OCI-LY7 (cell line): ENCODE results near the gene CCDC117. TPM values are rescaled to one million over a fixed set of nuclear protein-coding genes. Genes with fewer than 3 reads are reported as not detected.
A peak's percentile ranks its signal among the peaks of the same experiment; 100 is the strongest.

ENCODE experiments used
- BruUV-seq: library from RNA; stranded (reverse); fragments of 400-500 nt; replicated peaks from 2 replicates; lab custom pipeline; 2021; lab: Mats Ljungman, UMichigan
- CTCF ChIA-PET: fragments of 300-600 bp; sonication (Branson Sonifier 250); formaldehyde crosslinking; loops from one replicate; lab custom pipeline; 2022; ENCODE audit warnings: antibody characterized with exemption; ENCODE audit not compliant: unreplicated experiment; lab: Charles Lee
- POLR2A ChIA-PET: fragments of 300-600 bp; sonication (Branson Sonifier 250); formaldehyde crosslinking; loops from one replicate; lab custom pipeline; 2022; ENCODE audit warnings: antibody characterized with exemption; lab: Charles Lee
- DNase-seq: peaks from one replicate; pipeline ENCODE4 v3.0.0-alpha.2; 2015; ENCODE audit warnings: low spot score
- H2AFZ ChIP-seq: fragments of 200-600 bp; sonication (generic), shearing (Covaris generic); 2 replicates; pipeline ENCODE4 v1.6.1; 2014; ENCODE audit warnings: mild to moderate bottlenecking, antibody characterized with exemption, low read length, moderate library complexity
- H3K27ac ChIP-seq: fragments of 200-600 bp; sonication (generic); 2 replicates; pipeline ENCODE4 v1.5.1; 2014; ENCODE audit warnings: mixed run types, low read depth, mild to moderate bottlenecking, moderate library complexity, low read length, inconsistent platforms; ENCODE audit not compliant: poor library complexity, severe bottlenecking
- H3K36me3 ChIP-seq: fragments of 200-600 bp; sonication (generic); 2 replicates; pipeline ENCODE4 v1.6.1; 2014; ENCODE audit warnings: mild to moderate bottlenecking, antibody characterized with exemption, low read length, moderate library complexity, mixed read lengths; ENCODE audit not compliant: insufficient read depth
- H3K4me1 ChIP-seq: fragments of 200-600 bp; sonication (generic); 2 replicates; pipeline ENCODE4 v1.5.1; 2014; ENCODE audit warnings: mild to moderate bottlenecking, low read length; ENCODE audit not compliant: insufficient read depth, poor library complexity, severe bottlenecking
- H3K4me2 ChIP-seq: fragments of 200-600 bp; sonication (generic); 2 replicates; pipeline ENCODE4 v1.6.1; 2014; ENCODE audit warnings: mild to moderate bottlenecking, low read length
- H3K4me3 ChIP-seq: fragments of 200-600 bp; sonication (generic); 2 replicates; pipeline ENCODE4 v1.5.1; 2014; ENCODE audit warnings: mild to moderate bottlenecking, low read depth, low read length; ENCODE audit not compliant: poor library complexity, severe bottlenecking
- H3K79me2 ChIP-seq: fragments of 200-600 bp; sonication (generic); 2 replicates; pipeline ENCODE4 v1.6.1; 2016; ENCODE audit warnings: low read depth, mild to moderate bottlenecking, low read length, moderate library complexity, mixed read lengths; ENCODE audit not compliant: insufficient read depth
- H3K9me2 ChIP-seq: fragments of 200-600 bp; sonication (generic); 2 replicates; pipeline ENCODE4 v1.6.1; 2016; ENCODE audit warnings: mild to moderate bottlenecking, low read length, mixed read lengths; ENCODE audit not compliant: insufficient read depth
- H3K9me3 ChIP-seq: fragments of 200-600 bp; sonication (generic); 2 replicates; pipeline ENCODE4 v1.6.1; 2014; ENCODE audit warnings: mild to moderate bottlenecking, mixed run types, low read length, mixed read lengths
- H4K20me1 ChIP-seq: fragments of 200-600 bp; sonication (generic); 2 replicates; pipeline ENCODE4 v1.6.1; 2014; ENCODE audit warnings: mild to moderate bottlenecking, antibody characterized with exemption, low read length, moderate library complexity, mixed read lengths; ENCODE audit not compliant: insufficient read depth
- EZH2phosphoT487 ChIP-seq: fragments of 200-600 bp; sonication (generic); IDR thresholded peaks from 2 replicates; pipeline ENCODE4 v1.6.1; 2018; ENCODE audit warnings: low read depth, borderline replicate concordance, mild to moderate bottlenecking, mixed run types, antibody characterized with exemption, low read length, moderate library complexity, mixed read lengths
- intact Hi-C: fragments of 100-400 bp; cut with micrococcal nuclease; formaldehyde crosslinking; loops from one replicate; pipeline ENCODE4 v1.10.0; 2022; ENCODE audit not compliant: unreplicated experiment
- total RNA-seq, 2 experiments: library from RNA; depleted of rRNA in 1 of 2; stranded (reverse); fragments of >200 nt in 1 of 2; shearing (Covaris generic) in 1 of 2; gene quantifications; 2 replicates each; pipeline ENCODE4 v1.2.3, GENCODE V29; 2014 to 2022
- TF ChIP-seq, protein P1 (sequence below): fragments of 200-600 bp; sonication (generic); conservative IDR thresholded peaks from 2 replicates; pipeline ENCODE4 v1.5.1; 2014; ENCODE audit warnings: mild to moderate bottlenecking, antibody characterized with exemption, low read length, moderate library complexity, mixed read lengths

Gene CCDC117
- total RNA-seq, 2 experiments from 2014 or later, result 21.4 to 34.1 TPM

DNA sequence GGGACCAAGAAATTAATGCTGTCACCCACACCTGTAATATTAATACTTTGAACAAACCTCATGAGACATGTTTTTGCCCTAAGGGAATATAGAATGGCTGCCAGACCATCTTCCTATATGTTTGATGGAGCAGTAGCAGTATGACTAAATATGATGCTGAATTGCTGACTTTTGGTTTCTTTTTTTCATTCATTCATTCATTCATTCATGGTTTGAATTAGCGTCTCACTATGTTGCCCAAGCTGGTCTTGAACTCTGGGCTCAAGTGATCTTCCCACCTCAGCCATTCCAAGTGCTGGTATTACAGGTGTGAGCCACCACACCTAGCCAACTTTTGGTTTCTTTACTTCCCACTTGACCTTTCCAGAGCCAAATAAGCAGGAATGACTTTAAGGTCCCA, 7.8 kb downstream of the CCDC117 start:
- H3K9me3 ChIP-seq, result no peaks in the 10 kb centered on the region
- ChIA-PET POLR2A (interaction anchor here (1.4 kb wide), 1 partner anchor 18 kb away, joined by 5 read pairs; no protein-coding TSS in a partner anchor), CTCF (no interaction called here)
- no peak overlapping the region for H3K4me3 ChIP-seq
- DNase-seq, result no peak
- TF ChIP-seq, protein P1, sequence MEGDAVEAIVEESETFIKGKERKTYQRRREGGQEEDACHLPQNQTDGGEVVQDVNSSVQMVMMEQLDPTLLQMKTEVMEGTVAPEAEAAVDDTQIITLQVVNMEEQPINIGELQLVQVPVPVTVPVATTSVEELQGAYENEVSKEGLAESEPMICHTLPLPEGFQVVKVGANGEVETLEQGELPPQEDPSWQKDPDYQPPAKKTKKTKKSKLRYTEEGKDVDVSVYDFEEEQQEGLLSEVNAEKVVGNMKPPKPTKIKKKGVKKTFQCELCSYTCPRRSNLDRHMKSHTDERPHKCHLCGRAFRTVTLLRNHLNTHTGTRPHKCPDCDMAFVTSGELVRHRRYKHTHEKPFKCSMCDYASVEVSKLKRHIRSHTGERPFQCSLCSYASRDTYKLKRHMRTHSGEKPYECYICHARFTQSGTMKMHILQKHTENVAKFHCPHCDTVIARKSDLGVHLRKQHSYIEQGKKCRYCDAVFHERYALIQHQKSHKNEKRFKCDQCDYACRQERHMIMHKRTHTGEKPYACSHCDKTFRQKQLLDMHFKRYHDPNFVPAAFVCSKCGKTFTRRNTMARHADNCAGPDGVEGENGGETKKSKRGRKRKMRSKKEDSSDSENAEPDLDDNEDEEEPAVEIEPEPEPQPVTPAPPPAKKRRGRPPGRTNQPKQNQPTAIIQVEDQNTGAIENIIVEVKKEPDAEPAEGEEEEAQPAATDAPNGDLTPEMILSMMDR, result no peak
- no peak for TF ChIP-seq EZH2phosphoT487
- peaks cover 92% of the 10 kb centered on the region for H3K36me3 ChIP-seq
- intact Hi-C loops, result no loop called here
- H3K9me2 ChIP-seq, result no peaks in the 10 kb centered on the region
- H2AFZ ChIP-seq, result no peak overlapping the region
- no peaks in the 10 kb centered on the region for H3K79me2 ChIP-seq
- BruUV-seq, result no TSS peak
- peaks cover 9% of the 10 kb centered on the region for H4K20me1 ChIP-seq
- H3K4me1 ChIP-seq, result no peaks in the 10 kb centered on the region
- H3K4me2 ChIP-seq, result no peak overlapping the region
- no peak overlapping the region for H3K27ac ChIP-seq

DNA sequence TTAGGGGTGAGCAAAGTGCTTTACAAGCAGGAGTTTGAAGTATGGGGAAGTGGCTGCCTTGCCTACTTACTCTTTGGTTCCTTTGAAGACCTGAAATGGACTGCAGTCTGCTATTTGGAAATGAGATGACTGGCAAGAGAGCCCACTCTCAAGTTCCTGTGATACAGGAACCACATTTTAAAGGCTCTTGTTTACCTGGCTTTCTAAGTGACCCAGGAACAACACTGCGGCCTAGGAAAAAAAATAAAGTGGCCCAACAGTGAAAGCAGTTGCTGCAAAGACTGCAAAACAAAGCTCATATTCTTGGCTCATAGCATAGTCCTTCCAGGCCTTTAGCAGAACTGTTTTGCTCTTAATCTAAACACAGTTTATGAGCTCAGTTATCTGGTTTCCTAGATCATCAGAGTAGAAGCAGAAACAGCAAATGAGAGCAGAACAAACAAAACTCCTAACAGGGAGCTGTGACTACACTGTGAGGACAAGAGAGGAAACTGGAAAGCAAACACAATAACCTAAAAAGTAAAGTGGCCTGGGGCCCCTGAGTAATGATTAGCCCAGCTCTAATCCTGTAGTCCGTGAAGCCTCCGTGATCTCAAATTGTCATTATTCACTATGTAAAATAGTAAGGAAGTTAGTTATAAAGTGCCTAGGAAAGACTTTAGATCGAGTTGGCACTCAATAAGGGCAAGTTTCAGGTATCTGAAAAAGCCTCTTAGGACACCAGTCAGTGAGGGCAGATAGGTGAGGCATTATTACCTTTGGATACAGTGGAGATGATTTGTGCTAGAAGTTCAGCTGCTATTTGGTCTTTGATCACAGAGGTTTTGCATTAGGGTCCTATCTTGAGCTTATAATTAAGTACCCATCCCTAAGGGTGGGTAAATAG, 11.5 kb downstream of the CCDC117 start:
- Histone ChIP-seq H3K4me1 (no peaks in the 10 kb centered on the region), H4K20me1 (peaks cover 21% of the 10 kb centered on the region), H3K9me2 (no peaks in the 10 kb centered on the region), H3K4me2 (no peak overlapping the region), H3K4me3 (no peak overlapping the region), H3K36me3 (peaks cover 94% of the 10 kb centered on the region), H3K9me3 (no peaks in the 10 kb centered on the region), H3K79me2 (no peaks in the 10 kb centered on the region), H2AFZ (no peak overlapping the region), H3K27ac (no peak overlapping the region)
- ChIA-PET POLR2A (interaction anchor here (0.6 to 1.6 kb wide), 4 partner anchors 12 to 39 kb away, joined by 3 to 4 read pairs (median 3); partner anchors contain the start of gene CCDC117), CTCF (no interaction called here)
- DNase-seq, result no peak
- BruUV-seq, result TSS peak; percentile 7
- intact Hi-C loops, result no loop called here
- TF ChIP-seq, protein P1, result no peak
- no peak for TF ChIP-seq EZH2phosphoT487

DNA sequence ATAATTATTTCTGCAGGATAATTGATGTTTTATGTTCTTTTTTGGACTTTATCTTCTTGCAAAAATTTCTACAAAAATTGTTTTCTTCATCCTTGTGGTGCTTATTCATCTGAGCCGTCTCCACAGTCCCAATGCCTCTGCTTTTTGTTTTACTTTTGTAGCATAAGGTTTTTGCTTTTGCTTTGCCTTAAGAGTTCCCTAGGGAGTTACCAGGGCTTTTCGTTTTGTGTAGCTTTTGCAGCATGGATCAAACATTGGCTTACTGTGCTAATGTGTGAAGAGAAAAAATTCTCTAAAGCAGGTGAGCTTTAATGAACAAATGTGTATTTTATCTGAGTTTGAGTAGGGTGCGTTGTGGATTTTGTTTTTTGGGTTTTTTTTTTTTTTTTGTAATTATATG, 16.1 kb downstream of the CCDC117 start:
- DNase-seq, result no peak
- no peak overlapping the region for H3K27ac ChIP-seq
- no peaks in the 10 kb centered on the region for H3K9me2 ChIP-seq
- CTCF ChIA-PET, result no interaction called here
- peaks cover 33% of the 10 kb centered on the region for H3K4me1 ChIP-seq
- H3K79me2 ChIP-seq, result no peaks in the 10 kb centered on the region
- H3K4me3 ChIP-seq, result no peak overlapping the region
- intact Hi-C loops, result no loop called here
- H3K36me3 ChIP-seq, result peaks cover 70% of the 10 kb centered on the region
- TF ChIP-seq, protein P1, result no peak
- no peak for TF ChIP-seq EZH2phosphoT487
- no TSS peak for BruUV-seq
- no peak overlapping the region for H2AFZ ChIP-seq
- POLR2A ChIA-PET, result interaction anchor here (0.5 to 1.6 kb wide), 4 partner anchors 15 to 73 kb away, joined by 3 to 7 read pairs (median 5); no protein-coding TSS in a partner anchor
- H3K9me3 ChIP-seq, result no peaks in the 10 kb centered on the region
- no peak overlapping the region for H3K4me2 ChIP-seq
- peaks cover 26% of the 10 kb centered on the region for H4K20me1 ChIP-seq
